Measurements from ENCODE around the gene GP5.

GRCh38 chr3:194354315-194354714, 44.8 kb downstream of the GP5 start:
- TF ChIP-seq CTCF (IDR thresholded peaks at IDR 0.05) (no peak), POLR2A (IDR thresholded peaks at IDR 0.05) (no peak)
